ENCODE measurements around the gene LSS.

LSS gene

GRCh38 chr21:46221664-46222435, 6.7 kb downstream of the LSS start:
- no peak for DNase-seq
- Histone ChIP-seq H3K4ac (ENCODE audit: low read depth in 1 of 2, low read length in 2 of 2) (no peak overlapping the region), H2BK15ac (ENCODE audit: low read depth, poor library complexity, severe bottlenecking) (no peak overlapping the region), H2AK5ac (ENCODE audit: low read length, severe bottlenecking) (no peak overlapping the region), H3K27me3 (ENCODE audit: control insufficient read depth in 1 of 2, insufficient read depth in 1 of 2, low read length in 2 of 2) (no peaks in the 10 kb centered on the region), H2BK120ac (ENCODE audit: low read depth, low read length) (no peak overlapping the region), H4K91ac (ENCODE audit: low read length) (no peak overlapping the region), H3K4me1 (ENCODE audit: control insufficient read depth, insufficient read depth, low read depth, low read length) (peaks cover 15% of the 10 kb centered on the region), H3K27ac (ENCODE audit: low read length, poor library complexity, severe bottlenecking) (no peak overlapping the region), H3K79me1 (replicated peaks; ENCODE audit: low read length, poor library complexity, severe bottlenecking) (peaks cover 27% of the 10 kb centered on the region), H4K8ac (ENCODE audit: low read length) (no peak overlapping the region), H3K36me3 (ENCODE audit: control insufficient read depth in 1 of 2, insufficient read depth in 2 of 2, low read depth in 1 of 2, low read length in 2 of 2) (peaks cover 54 to 56% of the 10 kb centered on the region in 2 experiments), H2BK5ac (ENCODE audit: low read depth, low read length, poor library complexity, severe bottlenecking) (no peak overlapping the region), H3K14ac (ENCODE audit: low read length in 2 of 2) (no peak overlapping the region), H3K23ac (ENCODE audit: low read length in 2 of 2) (no peak overlapping the region), H3K4me2 (ENCODE audit: low read length, poor library complexity, severe bottlenecking) (no peak overlapping the region), H3K4me3 (ENCODE audit: insufficient read depth in 1 of 2, low read depth in 1 of 2, low read length in 2 of 2) (no peak overlapping the region), H2BK12ac (ENCODE audit: low read length in 2 of 2) (no peak overlapping the region), H3K18ac (ENCODE audit: low read depth in 1 of 2, low read length in 2 of 2) (no peak overlapping the region), H2AFZ (ENCODE audit: low read depth, low read length) (no peak overlapping the region), H3K9me3 (ENCODE audit: control insufficient read depth, low read length) (no peaks in the 10 kb centered on the region), H3K9ac (ENCODE audit: low read length) (peak overlapping the region; percentile 18)
- 86% methylated on average over 16 of the region's 16 CpGs for WGBS

- 97% methylated on average over 8 of the region's 8 CpGs for WGBS
Measured at GRCh38 chr21:46220847-46221246, 7.7 kb downstream of the LSS start.

GRCh38 chr21:46220275-46220810, 8.2 kb downstream of the LSS start:
- Histone ChIP-seq H3K9ac (ENCODE audit: low read length) (no peak overlapping the region), H4K91ac (ENCODE audit: low read length) (no peak overlapping the region), H3K18ac (ENCODE audit: low read depth in 1 of 2, low read length in 2 of 2) (no peak overlapping the region), H3K9me3 (ENCODE audit: control insufficient read depth, low read length) (no peaks in the 10 kb centered on the region), H2BK15ac (ENCODE audit: low read depth, poor library complexity, severe bottlenecking) (no peak overlapping the region), H3K4me1 (ENCODE audit: control insufficient read depth, insufficient read depth, low read depth, low read length) (peaks cover 8% of the 10 kb centered on the region), H2BK120ac (ENCODE audit: low read depth, low read length) (no peak overlapping the region), H3K4ac (ENCODE audit: low read depth in 1 of 2, low read length in 2 of 2) (no peak overlapping the region), H2AK5ac (ENCODE audit: low read length, severe bottlenecking) (no peak overlapping the region), H3K4me2 (ENCODE audit: low read length, poor library complexity, severe bottlenecking) (no peak overlapping the region), H3K14ac (ENCODE audit: low read length in 2 of 2) (no peak overlapping the region), H3K27me3 (ENCODE audit: control insufficient read depth in 1 of 2, insufficient read depth in 1 of 2, low read length in 2 of 2) (no peaks in the 10 kb centered on the region), H3K27ac (ENCODE audit: low read length, poor library complexity, severe bottlenecking) (no peak overlapping the region), H3K23ac (ENCODE audit: low read length in 2 of 2) (no peak overlapping the region), H3K79me1 (replicated peaks; ENCODE audit: low read length, poor library complexity, severe bottlenecking) (peaks cover 37% of the 10 kb centered on the region), H2AFZ (ENCODE audit: low read depth, low read length) (no peak overlapping the region), H2BK12ac (ENCODE audit: low read length in 2 of 2) (no peak overlapping the region), H3K36me3 (ENCODE audit: control insufficient read depth in 1 of 2, insufficient read depth in 2 of 2, low read depth in 1 of 2, low read length in 2 of 2) (peaks cover 66 to 70% of the 10 kb centered on the region in 2 experiments), H3K4me3 (ENCODE audit: insufficient read depth in 1 of 2, low read depth in 1 of 2, low read length in 2 of 2) (no peak overlapping the region), H2BK5ac (ENCODE audit: low read depth, low read length, poor library complexity, severe bottlenecking) (no peak overlapping the region), H4K8ac (ENCODE audit: low read length) (no peak overlapping the region)
- 97% methylated on average over 13 of the region's 13 CpGs for WGBS
- no peak for DNase-seq

More at GRCh38 chr21:46220847-46221246, 7.7 kb downstream of the LSS start:
- Histone ChIP-seq H3K4me3 (ENCODE audit: insufficient read depth in 1 of 2, low read depth in 1 of 2, low read length in 2 of 2) (no peak overlapping the region), H3K4me2 (ENCODE audit: low read length, poor library complexity, severe bottlenecking) (no peak overlapping the region), H3K23ac (ENCODE audit: low read length in 2 of 2) (no peak overlapping the region), H3K79me1 (replicated peaks; ENCODE audit: low read length, poor library complexity, severe bottlenecking) (peaks cover 32% of the 10 kb centered on the region), H2AK5ac (ENCODE audit: low read length, severe bottlenecking) (no peak overlapping the region), H3K4me1 (ENCODE audit: control insufficient read depth, insufficient read depth, low read depth, low read length) (peaks cover 9% of the 10 kb centered on the region), H3K14ac (ENCODE audit: low read length in 2 of 2) (no peak overlapping the region), H2BK5ac (ENCODE audit: low read depth, low read length, poor library complexity, severe bottlenecking) (no peak overlapping the region), H4K91ac (ENCODE audit: low read length) (no peak overlapping the region), H2BK12ac (ENCODE audit: low read length in 2 of 2) (no peak overlapping the region), H2AFZ (ENCODE audit: low read depth, low read length) (no peak overlapping the region), H2BK15ac (ENCODE audit: low read depth, poor library complexity, severe bottlenecking) (no peak overlapping the region), H3K27ac (ENCODE audit: low read length, poor library complexity, severe bottlenecking) (no peak overlapping the region), H3K9ac (ENCODE audit: low read length) (no peak overlapping the region), H3K36me3 (ENCODE audit: control insufficient read depth in 1 of 2, insufficient read depth in 2 of 2, low read depth in 1 of 2, low read length in 2 of 2) (peaks cover 61 to 64% of the 10 kb centered on the region in 2 experiments), H3K27me3 (ENCODE audit: control insufficient read depth in 1 of 2, insufficient read depth in 1 of 2, low read length in 2 of 2) (no peaks in the 10 kb centered on the region), H2BK120ac (ENCODE audit: low read depth, low read length) (no peak overlapping the region), H3K18ac (ENCODE audit: low read depth in 1 of 2, low read length in 2 of 2) (no peak overlapping the region), H3K9me3 (ENCODE audit: control insufficient read depth, low read length) (no peaks in the 10 kb centered on the region), H4K8ac (ENCODE audit: low read length) (no peak overlapping the region), H3K4ac (ENCODE audit: low read depth in 1 of 2, low read length in 2 of 2) (no peak overlapping the region)
- DNase-seq, result no peak

- H2AK5ac ChIP-seq (ENCODE audit: low read length, severe bottlenecking), result no peak overlapping the region
- H2BK5ac ChIP-seq (ENCODE audit: low read depth, low read length, poor library complexity, severe bottlenecking), result no peak overlapping the region
- no peak overlapping the region for H2BK15ac ChIP-seq (ENCODE audit: low read depth, poor library complexity, severe bottlenecking)
- no peak overlapping the region for H3K18ac ChIP-seq (ENCODE audit: low read depth in 1 of 2, low read length in 2 of 2)
- peaks cover 8% of the 10 kb centered on the region for H3K4me1 ChIP-seq (ENCODE audit: control insufficient read depth, insufficient read depth, low read depth, low read length)
- H3K4me2 ChIP-seq (ENCODE audit: low read length, poor library complexity, severe bottlenecking), result no peak overlapping the region
- H4K8ac ChIP-seq (ENCODE audit: low read length), result no peak overlapping the region
- no peak overlapping the region for H3K4ac ChIP-seq (ENCODE audit: low read depth in 1 of 2, low read length in 2 of 2)
- no peak overlapping the region for H2AFZ ChIP-seq (ENCODE audit: low read depth, low read length)
- no peak overlapping the region for H2BK120ac ChIP-seq (ENCODE audit: low read depth, low read length)
- no peaks in the 10 kb centered on the region for H3K27me3 ChIP-seq (ENCODE audit: control insufficient read depth in 1 of 2, insufficient read depth in 1 of 2, low read length in 2 of 2)
- H3K4me3 ChIP-seq (ENCODE audit: insufficient read depth in 1 of 2, low read depth in 1 of 2, low read length in 2 of 2), result no peak overlapping the region
- no peak overlapping the region for H3K27ac ChIP-seq (ENCODE audit: low read length, poor library complexity, severe bottlenecking)
- H3K9ac ChIP-seq (ENCODE audit: low read length), result no peak overlapping the region
- no peak overlapping the region for H2BK12ac ChIP-seq (ENCODE audit: low read length in 2 of 2)
- no peaks in the 10 kb centered on the region for H3K9me3 ChIP-seq (ENCODE audit: control insufficient read depth, low read length)
- H3K79me1 ChIP-seq (replicated peaks; ENCODE audit: low read length, poor library complexity, severe bottlenecking), result peaks cover 41% of the 10 kb centered on the region
- 81% methylated on average over 13 of the region's 13 CpGs for WGBS
- H3K23ac ChIP-seq (ENCODE audit: low read length in 2 of 2), result no peak overlapping the region
- H4K91ac ChIP-seq (ENCODE audit: low read length), result no peak overlapping the region
- no peak for DNase-seq
- H3K14ac ChIP-seq (ENCODE audit: low read length in 2 of 2), result no peak overlapping the region
- peaks cover 72 to 73% of the 10 kb centered on the region in 2 experiments for H3K36me3 ChIP-seq (ENCODE audit: control insufficient read depth in 1 of 2, insufficient read depth in 2 of 2, low read depth in 1 of 2, low read length in 2 of 2)
Measured at GRCh38 chr21:46219591-46220239, 8.9 kb downstream of the LSS start.

Data from mesenchymal stem cell (in vitro differentiated cells and primary cell).